Measurements from ENCODE around the gene GPR135. TPM values are rescaled to one million over a fixed set of nuclear protein-coding genes. Genes with fewer than 3 reads are reported as not detected.

The GPR135 gene
- total and polyA plus RNA-seq, 4 donors: 0.69 to 5.9 (median 2.8) TPM

DNA sequence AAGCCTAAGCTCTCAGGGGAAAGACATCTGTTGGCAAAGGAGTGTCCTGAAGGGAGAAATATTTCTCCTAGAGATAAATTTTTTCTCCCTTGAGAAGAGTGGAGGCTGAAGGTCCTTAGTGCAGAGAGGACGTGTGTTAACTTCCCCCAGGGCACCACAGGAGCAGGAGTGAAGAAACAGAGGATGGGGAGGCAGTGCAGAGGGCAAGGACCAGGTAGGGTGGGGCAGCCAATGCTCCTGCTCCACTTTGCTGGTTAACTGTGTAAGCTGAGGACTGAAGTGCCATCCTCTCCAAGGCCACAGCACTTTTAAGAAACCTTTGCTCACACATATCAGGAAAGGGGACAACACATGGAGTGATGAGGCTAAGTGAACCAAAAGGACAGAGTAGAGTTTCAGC, 15.0 kb upstream of the GPR135 start:
- Histone ChIP-seq H3K9ac (ENCODE audit: insufficient read depth in 1 of 2, low read length in 2 of 2) (no peak overlapping the region), H3K27me3 (ENCODE audit: control insufficient read depth in 3 of 3, insufficient read depth in 3 of 3, low read length in 2 of 3) (no peaks in the 10 kb centered on the region), H3K4me3 (no peak overlapping the region), H3K4me1 (ENCODE audit: control insufficient read depth in 5 of 5, insufficient read depth in 5 of 5, low read length in 5 of 5) (peaks cover 7 to 33% (median 14%) of the 10 kb centered on the region in 5 donors), H3K9me3 (ENCODE audit: control insufficient read depth in 4 of 4, insufficient read depth in 3 of 4, low read length in 3 of 4) (no peaks in the 10 kb centered on the region), H3K36me3 (ENCODE audit: control insufficient read depth in 4 of 4, insufficient read depth in 4 of 4, low read length in 4 of 4) (peaks cover 3 to 16% (median 14%) of the 10 kb centered on the region in 4 donors), H3K27ac (ENCODE audit: low read depth in 1 of 2, low read length in 1 of 2) (no peak overlapping the region)
- 31 to 36% methylated on average over 1 of the region's 1 CpG for WGBS, 2 donors
- DNase-seq (no peak), ATAC-seq (ENCODE audit: insufficient read depth, low FRiP score) (no peak)
- TF ChIP-seq, protein P1, sequence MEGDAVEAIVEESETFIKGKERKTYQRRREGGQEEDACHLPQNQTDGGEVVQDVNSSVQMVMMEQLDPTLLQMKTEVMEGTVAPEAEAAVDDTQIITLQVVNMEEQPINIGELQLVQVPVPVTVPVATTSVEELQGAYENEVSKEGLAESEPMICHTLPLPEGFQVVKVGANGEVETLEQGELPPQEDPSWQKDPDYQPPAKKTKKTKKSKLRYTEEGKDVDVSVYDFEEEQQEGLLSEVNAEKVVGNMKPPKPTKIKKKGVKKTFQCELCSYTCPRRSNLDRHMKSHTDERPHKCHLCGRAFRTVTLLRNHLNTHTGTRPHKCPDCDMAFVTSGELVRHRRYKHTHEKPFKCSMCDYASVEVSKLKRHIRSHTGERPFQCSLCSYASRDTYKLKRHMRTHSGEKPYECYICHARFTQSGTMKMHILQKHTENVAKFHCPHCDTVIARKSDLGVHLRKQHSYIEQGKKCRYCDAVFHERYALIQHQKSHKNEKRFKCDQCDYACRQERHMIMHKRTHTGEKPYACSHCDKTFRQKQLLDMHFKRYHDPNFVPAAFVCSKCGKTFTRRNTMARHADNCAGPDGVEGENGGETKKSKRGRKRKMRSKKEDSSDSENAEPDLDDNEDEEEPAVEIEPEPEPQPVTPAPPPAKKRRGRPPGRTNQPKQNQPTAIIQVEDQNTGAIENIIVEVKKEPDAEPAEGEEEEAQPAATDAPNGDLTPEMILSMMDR (IDR thresholded peaks at IDR 0.05; ENCODE audit: control extremely low read depth, extremely low read depth): no peak

DNA sequence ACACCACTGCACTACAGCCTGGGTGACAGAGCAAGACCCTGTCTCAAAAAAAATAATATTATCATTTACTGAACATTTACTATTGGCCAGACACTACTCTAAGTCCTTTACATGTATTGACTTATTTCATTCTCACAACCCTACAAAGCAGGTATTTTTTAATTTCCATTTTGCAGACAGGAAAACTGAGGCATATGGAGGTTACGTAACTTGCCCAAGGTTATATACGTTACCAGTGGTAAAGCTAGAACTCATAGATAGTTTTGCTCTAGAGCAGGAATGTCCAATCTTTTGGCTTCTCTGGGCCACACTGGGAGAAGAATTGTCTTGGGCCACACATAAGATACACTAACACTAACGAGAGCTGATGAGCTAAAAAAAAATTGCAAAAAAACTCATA, 13.4 kb upstream of the GPR135 start:
- no peak for ATAC-seq (ENCODE audit: insufficient read depth, low FRiP score)
- Histone ChIP-seq H3K9ac (ENCODE audit: insufficient read depth in 1 of 2, low read length in 2 of 2) (no peak overlapping the region), H3K4me3 (no peak overlapping the region), H3K4me1 (ENCODE audit: control insufficient read depth in 5 of 5, insufficient read depth in 5 of 5, low read length in 5 of 5) (peaks cover 4 to 31% (median 14%) of the 10 kb centered on the region in 5 donors), H3K27ac (ENCODE audit: low read depth in 1 of 2, low read length in 1 of 2) (no peak overlapping the region), H3K27me3 (ENCODE audit: control insufficient read depth in 3 of 3, insufficient read depth in 3 of 3, low read length in 2 of 3) (no peaks in the 10 kb centered on the region), H3K36me3 (ENCODE audit: control insufficient read depth in 4 of 4, insufficient read depth in 4 of 4, low read length in 4 of 4) (peaks cover 9 to 24% (median 19%) of the 10 kb centered on the region in 4 donors), H3K9me3 (ENCODE audit: control insufficient read depth in 4 of 4, insufficient read depth in 3 of 4, low read length in 3 of 4) (no peaks in the 10 kb centered on the region)
- TF ChIP-seq, protein P1 (IDR thresholded peaks at IDR 0.05; ENCODE audit: control extremely low read depth, extremely low read depth): no peak
- 95 to 96% methylated on average over 3 of the region's 3 CpGs for WGBS, 2 donors
- DNase-seq: no peak

GRCh38 chr14:59475709-59476108, 10.5 kb upstream of the GPR135 start:
- no peak overlapping the region for H3K27ac ChIP-seq (ENCODE audit: low read depth in 1 of 2, low read length in 1 of 2)
- TF ChIP-seq, protein P1 (IDR thresholded peaks at IDR 0.05; ENCODE audit: control extremely low read depth, extremely low read depth): no peak
- no peaks in the 10 kb centered on the region for H3K27me3 ChIP-seq (ENCODE audit: control insufficient read depth in 3 of 3, insufficient read depth in 3 of 3, low read length in 2 of 3)
- ATAC-seq (ENCODE audit: insufficient read depth, low FRiP score): no peak
- H3K4me1 ChIP-seq (ENCODE audit: control insufficient read depth in 5 of 5, insufficient read depth in 5 of 5, low read length in 5 of 5): peaks cover 0 to 5% (median 1%) of the 10 kb centered on the region in 5 donors
- H3K4me3 ChIP-seq: no peak overlapping the region
- H3K9me3 ChIP-seq (ENCODE audit: control insufficient read depth in 4 of 4, insufficient read depth in 3 of 4, low read length in 3 of 4): no peaks in the 10 kb centered on the region
- peak in 2 of 3 donors; percentile 18 to 57 for DNase-seq
- peaks cover 9 to 31% (median 24%) of the 10 kb centered on the region in 4 donors for H3K36me3 ChIP-seq (ENCODE audit: control insufficient read depth in 4 of 4, insufficient read depth in 4 of 4, low read length in 4 of 4)
- WGBS, 2 donors: 72 to 79% methylated on average over 1 of the region's 1 CpG
- no peak overlapping the region for H3K9ac ChIP-seq (ENCODE audit: insufficient read depth in 1 of 2, low read length in 2 of 2)

DNA sequence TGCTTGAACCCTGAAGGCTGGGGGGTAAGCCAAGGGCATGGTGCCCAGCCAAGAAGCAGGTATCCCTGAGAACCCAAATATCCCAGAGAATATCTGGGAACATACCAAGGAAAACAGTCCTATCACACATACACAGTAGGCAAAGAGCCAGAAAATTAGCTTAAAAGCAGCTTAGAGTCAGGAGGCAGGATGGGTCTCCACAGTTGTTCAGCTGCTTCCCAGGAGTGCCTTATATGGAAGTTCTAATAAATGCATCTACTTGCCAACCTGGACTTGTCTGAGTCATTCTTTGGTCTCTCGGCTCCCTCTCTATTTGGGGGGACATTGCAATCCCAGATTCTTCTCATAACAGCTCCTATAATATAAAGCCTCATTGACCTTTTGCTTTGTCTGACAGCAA, 9.0 kb upstream of the GPR135 start:
- Histone ChIP-seq H3K27ac (ENCODE audit: low read depth in 1 of 2, low read length in 1 of 2) (no peak overlapping the region), H3K4me3 (no peak overlapping the region), H3K36me3 (ENCODE audit: control insufficient read depth in 4 of 4, insufficient read depth in 4 of 4, low read length in 4 of 4) (peaks cover 9 to 35% (median 28%) of the 10 kb centered on the region in 4 donors), H3K9me3 (ENCODE audit: control insufficient read depth in 4 of 4, insufficient read depth in 3 of 4, low read length in 3 of 4) (no peaks in the 10 kb centered on the region), H3K9ac (ENCODE audit: insufficient read depth in 1 of 2, low read length in 2 of 2) (no peak overlapping the region), H3K4me1 (ENCODE audit: control insufficient read depth in 5 of 5, insufficient read depth in 5 of 5, low read length in 5 of 5) (peaks cover 0 to 2% (median 0%) of the 10 kb centered on the region in 5 donors), H3K27me3 (ENCODE audit: control insufficient read depth in 3 of 3, insufficient read depth in 3 of 3, low read length in 2 of 3) (no peaks in the 10 kb centered on the region)
- ATAC-seq (ENCODE audit: insufficient read depth, low FRiP score) (no peak), DNase-seq (no peak)
- WGBS, 2 donors: 80 to 87% methylated on average over 1 of the region's 1 CpG
- TF ChIP-seq, protein P1 (IDR thresholded peaks at IDR 0.05; ENCODE audit: control extremely low read depth, extremely low read depth): no peak
